WERI-Rb-1 (cell line): ENCODE results near the gene TMEM126B.

ENCODE experiments used
- DNase-seq: peaks from one replicate; pipeline ENCODE4 v3.0.0-alpha.2; 2020
- H3K27ac ChIP-seq: fragments of 250-450 bp; sonication (Bioruptor Pico); 2 replicates; pipeline ENCODE4 v1.5.1; 2020; ENCODE audit warnings: mild to moderate bottlenecking, moderate library complexity
- H3K27me3 ChIP-seq: fragments of 250-450 bp; sonication (Bioruptor Pico); 2 replicates; pipeline ENCODE4 v1.5.1; 2021; ENCODE audit warnings: mild to moderate bottlenecking, low read depth, moderate library complexity; ENCODE audit not compliant: insufficient read depth, severe bottlenecking
- H3K36me3 ChIP-seq: fragments of 250-450 bp; sonication (Bioruptor Pico); 2 replicates; pipeline ENCODE4 v1.5.1; 2020; ENCODE audit warnings: mild to moderate bottlenecking, moderate library complexity
- H3K4me3 ChIP-seq: 2 replicates; pipeline ENCODE4 v1.5.1; 2011; ENCODE audit warnings: low read depth, mild to moderate bottlenecking, control low read depth, low read length
- H3K9me3 ChIP-seq: fragments of 250-450 bp; sonication (Bioruptor Pico); 2 replicates; pipeline ENCODE4 v1.5.1; 2021; ENCODE audit warnings: mild to moderate bottlenecking, moderate library complexity; ENCODE audit not compliant: severe bottlenecking
- TF ChIP-seq, protein P1 (sequence below): IDR thresholded peaks from 2 replicates; pipeline ENCODE4 v1.5.1; 2011; ENCODE audit warnings: low read depth, mild to moderate bottlenecking, control low read depth, inconsistent platforms, low read length

The TMEM126B gene

GRCh38 chr11:85685125-85685819 is 56.9 kb downstream of the TMEM126B start:
- Histone ChIP-seq H3K4me3 (no peak overlapping the region), H3K27ac (no peak overlapping the region), H3K36me3 (no peaks in the 10 kb centered on the region), H3K9me3 (no peaks in the 10 kb centered on the region), H3K27me3 (no peaks in the 10 kb centered on the region)
- TF ChIP-seq, protein P1, sequence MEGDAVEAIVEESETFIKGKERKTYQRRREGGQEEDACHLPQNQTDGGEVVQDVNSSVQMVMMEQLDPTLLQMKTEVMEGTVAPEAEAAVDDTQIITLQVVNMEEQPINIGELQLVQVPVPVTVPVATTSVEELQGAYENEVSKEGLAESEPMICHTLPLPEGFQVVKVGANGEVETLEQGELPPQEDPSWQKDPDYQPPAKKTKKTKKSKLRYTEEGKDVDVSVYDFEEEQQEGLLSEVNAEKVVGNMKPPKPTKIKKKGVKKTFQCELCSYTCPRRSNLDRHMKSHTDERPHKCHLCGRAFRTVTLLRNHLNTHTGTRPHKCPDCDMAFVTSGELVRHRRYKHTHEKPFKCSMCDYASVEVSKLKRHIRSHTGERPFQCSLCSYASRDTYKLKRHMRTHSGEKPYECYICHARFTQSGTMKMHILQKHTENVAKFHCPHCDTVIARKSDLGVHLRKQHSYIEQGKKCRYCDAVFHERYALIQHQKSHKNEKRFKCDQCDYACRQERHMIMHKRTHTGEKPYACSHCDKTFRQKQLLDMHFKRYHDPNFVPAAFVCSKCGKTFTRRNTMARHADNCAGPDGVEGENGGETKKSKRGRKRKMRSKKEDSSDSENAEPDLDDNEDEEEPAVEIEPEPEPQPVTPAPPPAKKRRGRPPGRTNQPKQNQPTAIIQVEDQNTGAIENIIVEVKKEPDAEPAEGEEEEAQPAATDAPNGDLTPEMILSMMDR = no peak
- no peak for DNase-seq

GRCh38 chr11:85685820-85686459 is 57.5 kb downstream of the TMEM126B start, which contains the start of gene CCDC89:
Gene CCDC89 (minus strand): TSS chr11:85686195. CDS start chr11:85686130, 65 bp downstream.
- DNase-seq = no peak

More at GRCh38 chr11:85685820-85686459, 57.5 kb downstream of the TMEM126B start, which contains the start of gene CCDC89:
- Histone ChIP-seq H3K27ac (no peak within 1 kb of the TSS), H3K4me3 (no peak within 1 kb of the TSS), H3K9me3 (no peaks in the 10 kb centered on the region), H3K27me3 (no peaks in the 10 kb centered on the region), H3K36me3 (no peaks in the 10 kb centered on the region)
- TF ChIP-seq, protein P1 = no peak
